ENCODE results near the gene NPIPA7.
"Not testable (repeated sequence)": the region's sequence is repeated elsewhere in the genome, so short reads cannot be mapped to it uniquely, and the experiment has no call there.

The NPIPA7 gene

GRCh38 chr16:16425146-16425545, 46.2 kb downstream of the NPIPA7 start:
- not testable (repeated sequence) for DNase-seq

GRCh38 chr16:16431135-16431534, 52.2 kb downstream of the NPIPA7 start:
- not testable (repeated sequence) for DNase-seq

- not testable (repeated sequence) for DNase-seq
These were observed 55.8 kb downstream of the NPIPA7 start for GRCh38 chr16:16434711-16435110.

- not testable (repeated sequence) for DNase-seq
These were observed 62.5 kb downstream of the NPIPA7 start for GRCh38 chr16:16441401-16441800.
